ENCODE results near the gene BACH1.

The BACH1 gene

DNA sequence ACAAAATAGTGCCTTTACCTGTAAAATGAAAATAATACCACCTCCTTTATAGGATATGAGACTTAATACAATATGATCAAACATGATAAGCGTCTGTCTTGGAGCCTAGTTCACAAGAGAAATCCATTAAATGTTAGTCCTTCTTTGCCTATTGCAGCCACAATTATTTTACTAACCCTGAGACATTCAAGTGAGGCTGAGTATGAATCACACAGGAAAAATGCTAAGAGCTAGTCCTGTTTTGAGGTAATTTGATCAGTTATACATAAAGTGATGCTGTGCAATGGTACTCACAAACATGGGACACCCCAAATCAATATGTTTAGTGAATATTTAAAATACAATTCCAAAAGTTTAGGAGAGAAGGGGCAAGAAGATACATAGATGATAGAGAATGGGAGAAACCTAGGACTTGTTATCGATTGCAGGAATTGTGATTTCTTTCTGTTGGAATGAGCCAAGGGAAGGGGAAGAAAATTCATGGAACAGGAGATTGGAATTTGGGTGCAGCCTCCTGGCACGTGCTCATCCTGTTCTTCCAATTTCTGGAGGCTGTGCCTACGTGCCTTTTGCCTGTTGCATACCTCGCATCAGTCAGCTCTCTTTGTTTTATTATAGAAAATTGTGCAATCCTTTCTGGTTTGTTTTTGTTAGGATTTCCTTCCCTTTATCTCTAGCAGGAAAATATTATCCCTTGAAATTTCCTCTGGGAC is 39.9 kb upstream of the BACH1 start:
- ChIA-PET POLR2A (ENCODE audit: low non-redundant PET) (no interaction called here), CTCF (interaction anchor here (0.5 to 0.7 kb wide), 2 partner anchors 152 to 384 kb away, joined by 3 read pairs; no protein-coding TSS in a partner anchor)
- peak; percentile 86 for DNase-seq (ENCODE audit: low spot score)
- peak overlapping the region; percentile 99 for H3K27ac ChIP-seq
- TF ChIP-seq, protein P1, sequence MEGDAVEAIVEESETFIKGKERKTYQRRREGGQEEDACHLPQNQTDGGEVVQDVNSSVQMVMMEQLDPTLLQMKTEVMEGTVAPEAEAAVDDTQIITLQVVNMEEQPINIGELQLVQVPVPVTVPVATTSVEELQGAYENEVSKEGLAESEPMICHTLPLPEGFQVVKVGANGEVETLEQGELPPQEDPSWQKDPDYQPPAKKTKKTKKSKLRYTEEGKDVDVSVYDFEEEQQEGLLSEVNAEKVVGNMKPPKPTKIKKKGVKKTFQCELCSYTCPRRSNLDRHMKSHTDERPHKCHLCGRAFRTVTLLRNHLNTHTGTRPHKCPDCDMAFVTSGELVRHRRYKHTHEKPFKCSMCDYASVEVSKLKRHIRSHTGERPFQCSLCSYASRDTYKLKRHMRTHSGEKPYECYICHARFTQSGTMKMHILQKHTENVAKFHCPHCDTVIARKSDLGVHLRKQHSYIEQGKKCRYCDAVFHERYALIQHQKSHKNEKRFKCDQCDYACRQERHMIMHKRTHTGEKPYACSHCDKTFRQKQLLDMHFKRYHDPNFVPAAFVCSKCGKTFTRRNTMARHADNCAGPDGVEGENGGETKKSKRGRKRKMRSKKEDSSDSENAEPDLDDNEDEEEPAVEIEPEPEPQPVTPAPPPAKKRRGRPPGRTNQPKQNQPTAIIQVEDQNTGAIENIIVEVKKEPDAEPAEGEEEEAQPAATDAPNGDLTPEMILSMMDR (conservative IDR thresholded peaks at IDR 0.05; ENCODE audit: low read depth) = no peak

DNA sequence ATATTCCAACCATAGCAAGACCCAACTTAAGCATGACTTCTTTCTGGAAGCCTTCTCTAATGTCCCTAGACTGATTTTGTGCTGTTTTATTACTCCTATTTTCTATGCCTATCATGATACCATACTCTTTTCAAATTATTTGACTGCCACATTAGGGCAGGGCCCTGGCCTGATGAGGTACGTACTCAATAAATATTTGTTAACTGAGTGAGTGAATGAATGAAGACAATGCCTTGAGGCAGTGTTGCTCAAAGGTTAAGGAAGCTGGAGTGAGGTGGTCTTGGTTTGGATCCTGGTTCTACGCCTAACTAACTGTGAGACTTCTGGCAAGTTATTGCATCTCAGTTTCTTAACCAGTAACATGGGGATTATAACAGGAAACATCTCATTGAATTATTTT is 38.3 kb upstream of the BACH1 start:
- CTCF ChIA-PET = no interaction called here
- TF ChIP-seq, protein P1 (conservative IDR thresholded peaks at IDR 0.05; ENCODE audit: low read depth) = no peak
- H3K27ac ChIP-seq = no peak overlapping the region
- POLR2A ChIA-PET (ENCODE audit: low non-redundant PET) = no interaction called here
- no peak for DNase-seq (ENCODE audit: low spot score)

DNA sequence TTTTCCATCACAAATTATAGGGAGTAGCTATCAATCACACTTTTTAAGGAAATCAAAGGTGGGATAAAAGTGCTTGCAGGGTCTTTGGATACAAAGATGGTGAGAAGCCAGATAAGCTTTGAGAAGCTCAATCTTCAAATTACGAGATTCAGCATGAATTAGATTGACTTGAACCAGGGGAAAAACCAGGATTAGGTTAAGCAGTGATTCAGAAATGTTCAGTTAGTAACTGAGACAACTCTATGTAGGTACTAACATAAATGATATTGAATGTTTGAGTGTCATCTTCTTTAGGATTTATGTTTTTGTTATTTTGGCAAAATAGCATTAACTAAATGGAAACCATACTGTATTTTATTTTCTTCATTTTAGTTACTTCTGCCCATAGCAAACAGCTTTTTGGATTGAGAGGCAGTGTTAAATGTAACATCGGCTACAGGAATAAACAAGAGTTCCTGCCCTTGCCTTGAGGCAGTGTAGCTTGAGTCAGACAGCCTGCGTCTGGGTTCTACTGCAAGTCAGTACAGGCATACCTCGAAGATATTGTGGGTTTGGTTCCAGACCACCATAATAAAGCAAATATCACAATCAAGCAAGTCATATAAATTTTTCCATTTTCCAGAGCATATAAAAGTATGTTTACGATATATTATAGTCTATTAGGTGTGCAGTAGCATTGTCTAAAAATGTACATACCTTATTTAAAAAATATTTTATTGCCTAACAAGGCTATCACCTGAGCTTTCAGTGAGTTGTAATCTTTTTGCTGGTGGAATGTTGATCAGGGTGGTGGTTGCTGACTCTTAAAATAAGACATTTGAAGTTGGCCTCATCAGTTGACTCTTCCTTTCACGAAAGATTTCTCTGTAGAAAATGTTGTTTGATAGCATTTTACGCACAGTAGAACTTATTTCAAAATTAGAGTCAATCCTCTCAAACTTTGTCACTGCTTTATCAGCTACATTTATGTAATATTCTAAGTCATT is 36.9 kb upstream of the BACH1 start:
- DNase-seq (ENCODE audit: low spot score) = peak; percentile 60
- POLR2A ChIA-PET (ENCODE audit: low non-redundant PET) = no interaction called here
- H3K27ac ChIP-seq = no peak overlapping the region
- TF ChIP-seq, protein P1 (conservative IDR thresholded peaks at IDR 0.05; ENCODE audit: low read depth) = no peak
- CTCF ChIA-PET = interaction anchor here (0.6 to 0.7 kb wide), 2 partner anchors 12 to 19 kb away, joined by 3 to 4 read pairs; no protein-coding TSS in a partner anchor

DNA sequence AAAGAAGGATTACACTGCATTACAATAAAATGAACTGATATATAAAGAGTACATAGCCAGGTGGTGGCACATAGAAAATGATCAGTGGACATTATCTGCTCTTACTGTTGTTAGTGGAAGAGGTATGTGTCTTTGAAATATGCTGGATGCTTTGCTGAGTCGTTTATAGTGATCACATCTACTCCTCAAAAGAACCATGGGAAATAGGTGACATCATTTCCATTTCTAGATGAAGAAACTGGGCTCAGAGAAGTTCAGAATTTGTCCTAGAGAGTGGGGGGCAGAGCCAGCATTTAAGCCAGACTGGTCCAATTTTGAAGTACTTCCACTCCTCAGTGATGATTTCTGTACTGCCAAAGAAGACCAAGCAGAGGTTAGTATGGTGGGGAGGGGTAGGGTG is 34.0 kb upstream of the BACH1 start:
- ChIA-PET CTCF (no interaction called here), POLR2A (ENCODE audit: low non-redundant PET) (no interaction called here)
- H3K27ac ChIP-seq = no peak overlapping the region
- TF ChIP-seq, protein P1 (conservative IDR thresholded peaks at IDR 0.05; ENCODE audit: low read depth) = no peak
- DNase-seq (ENCODE audit: low spot score) = no peak

DNA sequence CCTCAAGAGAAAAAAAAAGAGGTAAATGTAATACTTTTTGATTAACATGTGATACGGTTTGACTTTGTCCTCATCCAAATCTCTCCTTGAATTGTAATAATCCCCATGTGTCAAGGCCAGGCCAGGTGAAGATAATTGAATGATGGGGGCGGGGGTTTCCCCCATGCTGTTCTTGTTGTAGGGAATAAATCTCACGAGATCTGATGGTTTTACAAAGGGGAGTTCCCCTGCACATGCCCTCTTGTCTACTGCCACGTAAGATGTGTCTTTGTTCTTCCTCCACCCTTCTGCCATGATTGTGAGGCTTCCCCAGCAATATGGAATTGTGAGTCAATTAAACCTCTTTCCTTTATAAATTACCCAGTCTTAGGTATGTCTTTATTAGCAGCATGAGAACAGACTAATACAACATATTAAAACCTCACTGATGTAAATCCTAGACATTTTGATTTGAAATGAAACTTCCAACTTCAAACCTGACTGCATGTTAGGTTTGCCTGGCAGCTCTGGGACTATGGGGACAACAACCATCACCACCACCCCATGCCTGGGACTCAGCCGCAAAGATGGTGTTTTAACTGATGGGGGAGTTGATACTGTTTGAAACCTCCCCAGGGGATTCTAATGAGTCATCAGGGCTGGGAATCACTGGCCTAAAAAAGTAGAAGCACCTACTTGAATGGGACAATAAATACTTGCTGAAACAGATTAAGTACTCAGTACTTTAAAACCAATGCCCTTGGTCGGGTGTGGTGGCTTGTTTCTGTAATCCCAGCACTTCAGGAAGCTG is 32.8 kb upstream of the BACH1 start:
- POLR2A ChIA-PET (ENCODE audit: low non-redundant PET) = no interaction called here
- DNase-seq (ENCODE audit: low spot score) = no peak
- CTCF ChIA-PET = no interaction called here
- H3K27ac ChIP-seq = peak overlapping the region; percentile 8; the same call in 1 of the 2 replicates
- TF ChIP-seq, protein P1 (conservative IDR thresholded peaks at IDR 0.05; ENCODE audit: low read depth) = no peak

DNA sequence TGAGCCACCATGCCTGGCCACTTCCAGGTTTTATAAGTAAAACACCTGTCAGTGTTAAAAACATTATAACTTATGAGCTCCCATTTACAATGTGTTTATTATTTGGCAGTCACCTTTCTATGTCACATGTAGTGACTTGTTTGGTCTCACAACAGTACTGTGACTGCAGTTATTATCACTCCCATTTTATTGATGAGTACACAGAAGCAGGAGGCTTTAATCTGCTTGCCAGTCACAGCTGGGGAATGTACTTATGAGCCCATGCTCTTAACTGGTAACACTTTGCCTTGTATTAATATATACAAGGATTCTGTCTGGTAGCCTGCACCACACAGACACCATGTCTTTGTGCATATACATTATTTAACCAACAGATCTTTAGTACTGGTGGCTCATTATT is 31.1 kb upstream of the BACH1 start:
- ChIA-PET CTCF (no interaction called here), POLR2A (ENCODE audit: low non-redundant PET) (no interaction called here)
- TF ChIP-seq, protein P1 (conservative IDR thresholded peaks at IDR 0.05; ENCODE audit: low read depth) = no peak

More for the DNA sequence above, 31.1 kb upstream of the BACH1 start:
- no peak for DNase-seq (ENCODE audit: low spot score)
- no peak overlapping the region for H3K27ac ChIP-seq

Measured in RWPE1 (cell line).